ENCODE results near the gene CSNK1E.

DNA sequence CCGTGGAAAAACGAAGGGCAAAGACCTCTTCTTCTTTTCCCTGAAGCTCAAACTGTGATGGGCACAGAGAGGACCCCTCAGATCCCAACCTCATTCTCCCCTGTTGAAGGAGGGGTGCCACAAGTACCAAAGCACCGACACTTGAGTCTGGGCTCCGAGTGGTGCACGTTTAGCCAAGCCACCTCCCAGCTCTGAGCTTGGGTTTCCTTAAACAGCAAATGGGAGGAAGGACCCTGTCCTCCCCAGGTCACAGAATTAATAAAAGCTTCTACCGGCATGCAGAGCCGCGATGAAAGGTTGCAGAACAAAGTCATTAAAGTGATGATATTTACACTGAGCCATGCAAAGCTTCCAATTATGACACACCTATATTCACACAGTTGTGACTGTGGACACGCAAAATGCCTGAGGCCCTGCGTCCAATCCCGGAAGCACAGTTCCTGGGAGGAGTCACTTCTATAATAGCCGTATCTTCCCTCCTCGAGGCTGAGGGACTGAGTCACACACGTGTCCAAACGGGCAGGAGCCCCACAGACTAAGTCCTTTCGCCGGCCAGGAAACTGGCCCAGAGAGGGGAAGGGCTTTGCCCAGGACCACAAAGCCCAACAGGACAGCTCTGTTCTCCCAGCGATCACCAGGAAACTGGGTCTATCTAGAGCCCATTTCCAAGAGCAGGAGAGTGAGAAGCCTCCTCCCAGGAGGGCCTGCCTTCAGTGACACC lies 922 bp upstream of the CSNK1E start:
- TF ChIP-seq, protein P1, sequence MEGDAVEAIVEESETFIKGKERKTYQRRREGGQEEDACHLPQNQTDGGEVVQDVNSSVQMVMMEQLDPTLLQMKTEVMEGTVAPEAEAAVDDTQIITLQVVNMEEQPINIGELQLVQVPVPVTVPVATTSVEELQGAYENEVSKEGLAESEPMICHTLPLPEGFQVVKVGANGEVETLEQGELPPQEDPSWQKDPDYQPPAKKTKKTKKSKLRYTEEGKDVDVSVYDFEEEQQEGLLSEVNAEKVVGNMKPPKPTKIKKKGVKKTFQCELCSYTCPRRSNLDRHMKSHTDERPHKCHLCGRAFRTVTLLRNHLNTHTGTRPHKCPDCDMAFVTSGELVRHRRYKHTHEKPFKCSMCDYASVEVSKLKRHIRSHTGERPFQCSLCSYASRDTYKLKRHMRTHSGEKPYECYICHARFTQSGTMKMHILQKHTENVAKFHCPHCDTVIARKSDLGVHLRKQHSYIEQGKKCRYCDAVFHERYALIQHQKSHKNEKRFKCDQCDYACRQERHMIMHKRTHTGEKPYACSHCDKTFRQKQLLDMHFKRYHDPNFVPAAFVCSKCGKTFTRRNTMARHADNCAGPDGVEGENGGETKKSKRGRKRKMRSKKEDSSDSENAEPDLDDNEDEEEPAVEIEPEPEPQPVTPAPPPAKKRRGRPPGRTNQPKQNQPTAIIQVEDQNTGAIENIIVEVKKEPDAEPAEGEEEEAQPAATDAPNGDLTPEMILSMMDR (IDR thresholded peaks at IDR 0.05; ENCODE audit: poor library complexity), result no peak
- TF ChIP-seq EZH2phosphoT487 (IDR thresholded peaks at IDR 0.05; ENCODE audit: low read depth, severe bottlenecking, unreplicated experiment), result no peak
